HEK293 (cell line): ENCODE measurements around the gene EREG.

ENCODE experiments used
- CTCF ChIA-PET: fragments of 350-600 bp; formaldehyde crosslinking; extraction: SDS; loops from one replicate; lab custom pipeline; 2021; ENCODE audit warnings: antibody characterized with exemption; lab: Yijun Ruan, JAX
- POLR2A ChIA-PET: fragments of 300-600 bp; formaldehyde crosslinking; extraction: SDS; loops from one replicate; lab custom pipeline; 2020; ENCODE audit warnings: antibody characterized with exemption, inconsistent platforms; lab: Yijun Ruan, JAX
- H3K27ac ChIP-seq: fragments of 200-500 bp; sonication (Bioruptor generic); 2 replicates; pipeline ENCODE4 v1.5.1; 2014; ENCODE audit warnings: low read depth, low read length, control low read depth, inconsistent platforms; ENCODE audit errors: extremely low read depth
- H3K36me3 ChIP-seq, 2 experiments: fragments of 200-500 bp in 1 of 2; sonication (Bioruptor generic) in 1 of 2; 1 replicate in 1 of 2; 2 replicates in 1 of 2; pipeline ENCODE4 v1.5.1; 2014 to 2017; ENCODE audit warnings: inconsistent platforms in 2 of 2, low read length in 2 of 2; ENCODE audit not compliant: control insufficient read depth in 2 of 2, insufficient read depth in 1 of 2
- H3K4me1 ChIP-seq: fragments of 200-500 bp; sonication (Bioruptor generic); 2 replicates; pipeline ENCODE4 v1.5.1; 2014; ENCODE audit warnings: mild to moderate bottlenecking, low read length, inconsistent platforms; ENCODE audit not compliant: control insufficient read depth, insufficient read depth
- H3K4me3 ChIP-seq: 2 replicates; pipeline ENCODE4 v1.5.1; 2011; ENCODE audit warnings: low read depth, mild to moderate bottlenecking, control low read depth, low read length, moderate library complexity
- H3K9me3 ChIP-seq: fragments of 200-500 bp; sonication (Bioruptor generic); 2 replicates; pipeline ENCODE4 v1.5.1; 2014; ENCODE audit warnings: low read depth, low read length, inconsistent platforms; ENCODE audit not compliant: control insufficient read depth, insufficient read depth
- GFI1B ChIP-seq: fragments of 450-650 bp; formaldehyde crosslinking; IDR thresholded peaks from 2 replicates; pipeline ENCODE4 v1.5.1; 2016; ENCODE audit warnings: missing biosample characterization, missing genetic modification characterization
- GLI4 ChIP-seq: fragments of 450-650 bp; formaldehyde crosslinking; IDR thresholded peaks from 2 replicates; pipeline ENCODE4 v1.5.1; 2016; ENCODE audit warnings: missing biosample characterization, missing genetic modification characterization
- HOXA7 ChIP-seq: sonication (generic); formaldehyde crosslinking; IDR thresholded peaks from 2 replicates; pipeline ENCODE4 v1.8.1; 2022; ENCODE audit warnings: missing genetic modification reagents, borderline replicate concordance
- KLF16 ChIP-seq: fragments of 450-650 bp; formaldehyde crosslinking; IDR thresholded peaks from 2 replicates; pipeline ENCODE4 v1.5.1; 2017; ENCODE audit warnings: missing biosample characterization, missing genetic modification characterization
- KLF9 ChIP-seq: fragments of 450-650 bp; formaldehyde crosslinking; IDR thresholded peaks from 2 replicates; pipeline ENCODE4 v1.5.1; 2016; ENCODE audit warnings: missing biosample characterization, missing genetic modification characterization, low read depth
- SCRT1 ChIP-seq: fragments of 450-650 bp; formaldehyde crosslinking; IDR thresholded peaks from 2 replicates; pipeline ENCODE4 v1.5.1; 2016; ENCODE audit warnings: missing biosample characterization, missing genetic modification characterization, borderline replicate concordance
- SP2 ChIP-seq: fragments of 450-650 bp; formaldehyde crosslinking; IDR thresholded peaks from 2 replicates; pipeline ENCODE4 v1.5.1; 2016; ENCODE audit warnings: missing biosample characterization, missing genetic modification characterization
- ZBTB1 ChIP-seq: fragments of 450-650 bp; formaldehyde crosslinking; IDR thresholded peaks from 2 replicates; pipeline ENCODE4 v1.5.1; 2016; ENCODE audit warnings: missing biosample characterization, missing genetic modification characterization
- ZNF155 ChIP-seq: fragments of 450-650 bp; formaldehyde crosslinking; IDR thresholded peaks from 2 replicates; pipeline ENCODE4 v1.5.1; 2016; ENCODE audit warnings: missing biosample characterization, missing genetic modification characterization
- ZNF174 ChIP-seq: fragments of 450-650 bp; formaldehyde crosslinking; IDR thresholded peaks from 2 replicates; pipeline ENCODE4 v1.5.0; 2017; ENCODE audit warnings: missing biosample characterization, mild to moderate bottlenecking, missing genetic modification characterization
- ZNF19 ChIP-seq: fragments of 450-650 bp; formaldehyde crosslinking; IDR thresholded peaks from 2 replicates; pipeline ENCODE4; 2016; ENCODE audit warnings: missing biosample characterization, missing genetic modification characterization, low read depth
- ZNF324 ChIP-seq: fragments of 450-650 bp; formaldehyde crosslinking; IDR thresholded peaks from 2 replicates; pipeline ENCODE4 v1.5.1; 2016; ENCODE audit warnings: missing biosample characterization, missing genetic modification characterization
- ZNF341 ChIP-seq: fragments of 450-650 bp; formaldehyde crosslinking; IDR thresholded peaks from 2 replicates; pipeline ENCODE4; 2016; ENCODE audit warnings: low read depth, missing biosample characterization, missing genetic modification characterization
- ZNF433 ChIP-seq: fragments of 450-650 bp; formaldehyde crosslinking; IDR thresholded peaks from 2 replicates; pipeline ENCODE4 v1.5.1; 2016; ENCODE audit warnings: missing biosample characterization, missing genetic modification characterization, low read depth
- ZNF529 ChIP-seq: fragments of 450-650 bp; formaldehyde crosslinking; IDR thresholded peaks from 2 replicates; pipeline ENCODE4 v1.5.1; 2017; ENCODE audit warnings: missing genetic modification characterization, missing biosample characterization; ENCODE audit not compliant: insufficient replicate concordance
- ZNF555 ChIP-seq: fragments of 450-650 bp; formaldehyde crosslinking; conservative IDR thresholded peaks from 2 replicates; pipeline ENCODE4 v1.5.1; 2017; ENCODE audit warnings: missing biosample characterization, mild to moderate bottlenecking, missing genetic modification characterization, inconsistent platforms
- ZNF560 ChIP-seq: fragments of 450-650 bp; formaldehyde crosslinking; IDR thresholded peaks from 2 replicates; pipeline ENCODE4 v1.5.1; 2017; ENCODE audit warnings: missing biosample characterization, missing genetic modification characterization, borderline replicate concordance
- ZNF654 ChIP-seq: fragments of 450-650 bp; formaldehyde crosslinking; IDR thresholded peaks from 2 replicates; pipeline ENCODE4 v1.5.1; 2016; ENCODE audit warnings: low read depth, missing biosample characterization, missing genetic modification characterization
- ZNF701 ChIP-seq: fragments of 450-650 bp; formaldehyde crosslinking; IDR thresholded peaks from 2 replicates; pipeline ENCODE4 v1.5.1; 2016; ENCODE audit warnings: missing biosample characterization, missing genetic modification characterization
- ZNF704 ChIP-seq: fragments of 450-650 bp; formaldehyde crosslinking; IDR thresholded peaks from 2 replicates; pipeline ENCODE4 v1.5.1; 2016; ENCODE audit warnings: missing biosample characterization, missing genetic modification characterization
- ZNF777 ChIP-seq: fragments of 450-650 bp; formaldehyde crosslinking; IDR thresholded peaks from 2 replicates; pipeline ENCODE4 v1.5.1; 2017; ENCODE audit warnings: missing biosample characterization, missing genetic modification characterization, borderline replicate concordance
- ZSCAN18 ChIP-seq: fragments of 450-650 bp; formaldehyde crosslinking; IDR thresholded peaks from 2 replicates; pipeline ENCODE4 v1.5.1; 2016; ENCODE audit warnings: missing biosample characterization, missing genetic modification characterization
- TF ChIP-seq, protein P1 (sequence below): fragments of 450-650 bp; IDR thresholded peaks from 2 replicates; pipeline ENCODE4 v1.5.1; 2018; ENCODE audit warnings: missing biosample characterization, mild to moderate bottlenecking, missing genetic modification characterization
- TF ChIP-seq, protein P2 (sequence below): fragments of 450-650 bp; formaldehyde crosslinking; IDR thresholded peaks from 2 replicates; pipeline ENCODE4 v1.5.1; 2016; ENCODE audit warnings: missing biosample characterization, missing genetic modification characterization, low read depth
- TF ChIP-seq, protein P3 (sequence below): fragments of 450-650 bp; formaldehyde crosslinking; IDR thresholded peaks from 2 replicates; pipeline ENCODE4 v1.5.1; 2017; ENCODE audit warnings: missing biosample characterization, missing genetic modification characterization
- TF ChIP-seq, protein P4 (sequence below): fragments of 450-650 bp; formaldehyde crosslinking; IDR thresholded peaks from 2 replicates; pipeline ENCODE4 v1.5.1; 2016; ENCODE audit warnings: missing biosample characterization, missing genetic modification characterization

Gene EREG

DNA sequence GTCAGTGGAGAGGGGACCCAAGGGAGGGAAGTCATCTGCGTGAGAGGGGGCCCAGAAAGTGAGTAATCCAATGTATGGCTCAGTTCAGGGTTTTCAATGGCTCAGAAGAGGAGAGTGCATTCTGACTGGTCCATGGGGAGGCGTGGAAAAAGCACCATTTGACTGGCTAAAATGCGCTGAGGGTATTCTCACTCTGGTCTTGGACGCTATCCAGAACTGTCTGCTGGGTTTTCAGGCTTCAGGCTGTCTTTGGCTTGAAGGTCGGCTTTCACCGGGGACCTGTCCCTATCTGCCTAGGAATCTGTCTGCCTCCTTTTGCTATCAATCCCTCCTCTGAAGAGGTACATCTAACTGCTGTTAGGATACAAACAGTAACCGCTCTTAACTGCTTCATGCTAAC is 30.3 kb upstream of the EREG start (continued):
- TF ChIP-seq, protein P1, sequence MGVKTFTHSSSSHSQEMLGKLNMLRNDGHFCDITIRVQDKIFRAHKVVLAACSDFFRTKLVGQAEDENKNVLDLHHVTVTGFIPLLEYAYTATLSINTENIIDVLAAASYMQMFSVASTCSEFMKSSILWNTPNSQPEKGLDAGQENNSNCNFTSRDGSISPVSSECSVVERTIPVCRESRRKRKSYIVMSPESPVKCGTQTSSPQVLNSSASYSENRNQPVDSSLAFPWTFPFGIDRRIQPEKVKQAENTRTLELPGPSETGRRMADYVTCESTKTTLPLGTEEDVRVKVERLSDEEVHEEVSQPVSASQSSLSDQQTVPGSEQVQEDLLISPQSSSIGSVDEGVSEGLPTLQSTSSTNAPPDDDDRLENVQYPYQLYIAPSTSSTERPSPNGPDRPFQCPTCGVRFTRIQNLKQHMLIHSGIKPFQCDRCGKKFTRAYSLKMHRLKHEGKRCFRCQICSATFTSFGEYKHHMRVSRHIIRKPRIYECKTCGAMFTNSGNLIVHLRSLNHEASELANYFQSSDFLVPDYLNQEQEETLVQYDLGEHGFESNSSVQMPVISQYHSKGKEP: no peak
- TF ChIP-seq ZNF529 (tag by site-specific recombination) (no peak), ZNF777 (no peak), ZNF174 (tag by site-specific recombination) (no peak), ZNF704 (no peak), GLI4 (tag by site-specific recombination) (no peak)

- Histone ChIP-seq H3K4me3 (no peak overlapping the region), H3K36me3 (no peaks in the 10 kb centered on the region), H3K27ac (no peak overlapping the region), H3K9me3 (no peaks in the 10 kb centered on the region), H3K4me1 (no peaks in the 10 kb centered on the region)
- no peak for TF ChIP-seq ZNF155
- TF ChIP-seq, protein P2, sequence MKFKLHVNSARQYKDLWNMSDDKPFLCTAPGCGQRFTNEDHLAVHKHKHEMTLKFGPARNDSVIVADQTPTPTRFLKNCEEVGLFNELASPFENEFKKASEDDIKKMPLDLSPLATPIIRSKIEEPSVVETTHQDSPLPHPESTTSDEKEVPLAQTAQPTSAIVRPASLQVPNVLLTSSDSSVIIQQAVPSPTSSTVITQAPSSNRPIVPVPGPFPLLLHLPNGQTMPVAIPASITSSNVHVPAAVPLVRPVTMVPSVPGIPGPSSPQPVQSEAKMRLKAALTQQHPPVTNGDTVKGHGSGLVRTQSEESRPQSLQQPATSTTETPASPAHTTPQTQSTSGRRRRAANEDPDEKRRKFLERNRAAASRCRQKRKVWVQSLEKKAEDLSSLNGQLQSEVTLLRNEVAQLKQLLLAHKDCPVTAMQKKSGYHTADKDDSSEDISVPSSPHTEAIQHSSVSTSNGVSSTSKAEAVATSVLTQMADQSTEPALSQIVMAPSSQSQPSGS (tag by site-specific recombination): no peak
- no peak for TF ChIP-seq ZNF701 (tag by site-specific recombination)
- TF ChIP-seq KLF9 (tag by site-specific recombination): no peak
- no peak for TF ChIP-seq ZNF555
- TF ChIP-seq, protein P3, sequence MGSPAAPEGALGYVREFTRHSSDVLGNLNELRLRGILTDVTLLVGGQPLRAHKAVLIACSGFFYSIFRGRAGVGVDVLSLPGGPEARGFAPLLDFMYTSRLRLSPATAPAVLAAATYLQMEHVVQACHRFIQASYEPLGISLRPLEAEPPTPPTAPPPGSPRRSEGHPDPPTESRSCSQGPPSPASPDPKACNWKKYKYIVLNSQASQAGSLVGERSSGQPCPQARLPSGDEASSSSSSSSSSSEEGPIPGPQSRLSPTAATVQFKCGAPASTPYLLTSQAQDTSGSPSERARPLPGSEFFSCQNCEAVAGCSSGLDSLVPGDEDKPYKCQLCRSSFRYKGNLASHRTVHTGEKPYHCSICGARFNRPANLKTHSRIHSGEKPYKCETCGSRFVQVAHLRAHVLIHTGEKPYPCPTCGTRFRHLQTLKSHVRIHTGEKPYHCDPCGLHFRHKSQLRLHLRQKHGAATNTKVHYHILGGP (tag by site-specific recombination): no peak
- no peak for TF ChIP-seq ZNF341 (tag by site-specific recombination)
- TF ChIP-seq ZNF324 (tag by site-specific recombination): no peak
- no peak for TF ChIP-seq KLF16 (tag by site-specific recombination)
- no peak for TF ChIP-seq ZNF19 (tag by site-specific recombination)
- ChIA-PET CTCF (no interaction called here), POLR2A (no interaction called here)
These were observed 29.5 kb upstream of the EREG start for GRCh38 chr4:74335341-74336021.

GRCh38 chr4:74338792-74339333 is 26.1 kb upstream of the EREG start:
- ChIA-PET POLR2A (no interaction called here), CTCF (no interaction called here)
- Histone ChIP-seq H3K9me3 (no peaks in the 10 kb centered on the region), H3K4me1 (no peaks in the 10 kb centered on the region), H3K4me3 (no peak overlapping the region), H3K27ac (no peak overlapping the region), H3K36me3 (no peaks in the 10 kb centered on the region)
- no peak for TF ChIP-seq ZNF433 (tag by site-specific recombination)
- no peak for TF ChIP-seq ZBTB1
- TF ChIP-seq, protein P4, sequence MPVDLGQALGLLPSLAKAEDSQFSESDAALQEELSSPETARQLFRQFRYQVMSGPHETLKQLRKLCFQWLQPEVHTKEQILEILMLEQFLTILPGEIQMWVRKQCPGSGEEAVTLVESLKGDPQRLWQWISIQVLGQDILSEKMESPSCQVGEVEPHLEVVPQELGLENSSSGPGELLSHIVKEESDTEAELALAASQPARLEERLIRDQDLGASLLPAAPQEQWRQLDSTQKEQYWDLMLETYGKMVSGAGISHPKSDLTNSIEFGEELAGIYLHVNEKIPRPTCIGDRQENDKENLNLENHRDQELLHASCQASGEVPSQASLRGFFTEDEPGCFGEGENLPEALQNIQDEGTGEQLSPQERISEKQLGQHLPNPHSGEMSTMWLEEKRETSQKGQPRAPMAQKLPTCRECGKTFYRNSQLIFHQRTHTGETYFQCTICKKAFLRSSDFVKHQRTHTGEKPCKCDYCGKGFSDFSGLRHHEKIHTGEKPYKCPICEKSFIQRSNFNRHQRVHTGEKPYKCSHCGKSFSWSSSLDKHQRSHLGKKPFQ (tag by site-specific recombination): no peak
- no peak for TF ChIP-seq ZNF654 (tag by site-specific recombination)
- TF ChIP-seq ZSCAN18 (tag by site-specific recombination): no peak
- no peak for TF ChIP-seq SCRT1 (tag by site-specific recombination)
- no peak for TF ChIP-seq HOXA7 (CRISPR knock-in tag)
- no peak for TF ChIP-seq ZNF560
- no peak for TF ChIP-seq SP2 (tag by site-specific recombination)
- TF ChIP-seq GFI1B (tag by site-specific recombination): no peak
